NCI-H1092 treated with DMSO at 0.1 percent for 48 hours (cell line): ENCODE results near the gene GLB1L3.

Experiments
- DNase-seq: peaks from one replicate; lab custom pipeline; 2025; lab: John Stamatoyannopoulos, UW

The GLB1L3 gene

DNA sequence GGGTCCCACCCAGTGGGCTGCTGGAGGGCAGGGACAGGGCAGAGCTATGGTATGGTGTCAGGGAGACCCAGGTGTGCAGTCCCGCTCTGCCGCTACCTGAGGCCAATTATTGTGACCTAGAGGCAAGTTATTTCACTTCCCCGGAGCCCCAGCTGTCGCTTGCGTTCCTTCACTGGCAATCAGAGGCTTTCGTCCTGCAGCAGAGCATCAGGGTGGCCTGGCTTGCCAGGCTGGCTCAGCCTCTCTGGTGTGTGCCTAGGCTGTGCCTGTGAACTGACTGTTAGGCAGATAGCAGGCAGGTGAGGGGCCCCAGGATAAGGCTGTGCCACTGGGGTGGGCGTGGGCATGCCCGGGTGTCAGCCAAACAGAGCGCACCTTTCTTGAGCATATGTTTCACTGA lies 87.0 kb downstream of the GLB1L3 start:
- no peak for DNase-seq

DNA sequence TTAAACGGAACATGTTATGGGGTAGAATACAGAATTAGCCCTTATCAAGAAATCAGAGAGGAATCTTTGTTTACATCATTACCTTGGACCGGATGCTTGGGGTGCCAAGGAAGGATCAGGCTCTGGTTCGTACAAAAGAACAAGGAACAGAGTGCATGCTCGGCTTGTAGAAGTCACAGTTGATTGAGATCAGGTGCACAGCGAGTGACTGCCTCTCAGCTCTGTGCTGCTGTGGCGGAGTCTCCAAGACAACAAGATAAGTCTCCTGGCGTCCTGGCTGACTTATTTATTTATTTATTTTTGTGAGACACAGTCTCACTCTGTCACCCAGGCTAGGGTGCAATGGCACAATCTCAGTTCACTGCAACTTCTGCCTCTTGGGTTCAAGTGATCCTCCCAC lies 87.4 kb downstream of the GLB1L3 start:
- DNase-seq = no peak

DNA sequence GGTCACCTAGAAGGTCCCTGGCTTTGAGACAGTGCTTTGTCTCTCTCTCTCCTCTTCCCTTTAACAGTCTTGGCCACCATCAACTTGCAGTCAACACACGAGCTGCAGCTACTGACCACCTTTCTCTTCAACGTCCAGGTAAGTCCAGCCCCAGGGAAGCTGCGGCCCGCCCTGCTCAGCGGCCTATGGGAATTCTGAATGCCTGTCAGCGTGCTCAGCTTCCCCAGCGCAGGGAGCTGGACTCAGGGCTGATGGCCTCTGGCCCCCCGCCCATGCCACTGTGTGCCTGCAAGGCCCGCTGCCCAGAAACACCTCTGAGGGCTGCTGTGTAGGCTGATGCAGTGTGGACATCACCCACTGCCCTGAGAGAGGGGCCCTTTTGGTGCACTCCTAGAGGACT lies 88.1 kb downstream of the GLB1L3 start:
- no peak for DNase-seq

DNA sequence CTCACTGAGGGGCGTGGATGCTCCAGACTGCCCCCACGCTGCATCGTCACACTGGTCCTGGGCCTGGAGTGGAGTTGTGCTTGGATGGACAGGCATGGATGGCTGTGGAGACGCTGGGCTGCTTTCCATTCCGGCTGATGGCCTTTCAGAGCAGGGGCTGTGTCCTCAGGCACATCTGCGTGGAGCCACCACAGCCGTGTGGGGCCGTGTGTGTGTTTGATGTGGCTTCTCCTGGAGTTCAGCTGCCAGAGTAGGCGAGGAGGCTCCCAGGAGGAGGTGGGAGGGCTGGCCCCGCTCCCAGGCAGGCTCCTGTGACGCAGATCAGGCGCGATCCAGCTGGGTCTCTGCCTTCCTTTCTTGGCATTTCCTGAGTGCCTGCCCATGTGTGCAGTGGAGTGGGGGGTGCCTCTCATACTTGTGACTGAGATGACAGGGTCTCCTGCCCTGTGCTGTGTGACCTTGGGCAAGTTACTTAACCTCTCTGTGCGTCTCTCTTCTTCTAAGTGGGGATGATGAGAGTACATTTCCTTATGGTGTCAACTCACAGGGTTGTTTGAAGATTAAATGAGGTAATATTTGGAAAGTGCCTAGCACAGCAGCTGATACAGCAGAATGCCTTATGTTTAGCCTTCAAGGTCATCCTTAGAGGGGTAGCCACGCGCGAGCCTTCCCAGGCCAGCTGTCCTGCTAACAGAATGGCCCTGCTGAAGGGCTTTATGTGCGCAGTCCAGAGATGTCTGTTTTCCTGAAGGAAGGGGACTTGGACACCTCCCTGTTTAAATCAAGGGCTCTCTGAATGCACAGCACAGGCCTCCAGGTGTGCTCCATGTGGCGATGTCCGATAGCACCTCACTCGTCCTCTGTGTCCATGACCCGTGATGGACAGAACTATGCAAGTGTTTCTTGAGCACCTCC lies 89.1 kb downstream of the GLB1L3 start:
- DNase-seq = no peak

DNA sequence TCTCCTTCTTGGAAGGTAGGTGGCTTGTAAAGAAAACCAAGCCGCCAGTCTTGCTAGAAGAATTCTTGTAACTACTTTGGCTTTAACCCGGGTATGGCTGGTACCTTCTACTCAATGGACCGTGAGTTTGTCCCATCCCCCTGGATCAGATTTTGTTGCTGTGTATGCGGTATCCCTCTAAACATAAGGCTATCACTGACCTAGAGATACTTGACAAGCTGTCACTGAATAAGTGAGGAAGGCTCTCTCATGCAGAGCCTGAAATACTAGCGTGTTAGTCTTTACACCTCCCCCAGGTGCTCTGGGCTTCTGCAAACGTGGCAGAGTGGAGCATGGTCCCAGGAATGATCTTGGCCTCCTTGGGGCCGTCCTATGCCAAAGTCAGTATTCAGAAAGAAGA lies 90.1 kb downstream of the GLB1L3 start:
- no peak for DNase-seq

DNA sequence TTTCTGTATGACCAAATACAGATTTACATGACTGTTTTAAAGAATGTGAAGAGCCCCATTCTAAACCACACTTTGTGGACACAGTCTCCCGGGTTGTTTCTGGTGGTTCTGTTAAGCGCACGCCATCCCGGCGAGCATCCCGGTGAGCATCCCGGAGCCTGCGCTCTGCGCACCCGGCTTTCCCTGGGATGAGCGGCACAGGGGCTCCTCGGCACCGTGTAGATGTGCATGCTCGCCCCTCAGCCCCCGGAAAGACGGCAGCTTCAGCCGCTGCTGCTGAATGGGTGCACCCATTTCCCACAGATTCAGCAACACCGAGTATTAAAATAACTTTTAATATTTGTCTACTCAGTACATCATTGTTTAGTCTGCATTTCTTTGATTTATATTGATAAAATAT lies 91.6 kb downstream of the GLB1L3 start:
- DNase-seq = no peak
